GM18508 (cell line): ENCODE results near the gene CCDC192.

ENCODE experiments used
- ATAC-seq: cut with Tn5 transposase; IDR thresholded peaks from one replicate; pipeline ENCODE4 v1.9.1; 2021; ENCODE audit warnings: moderate number of reproducible peaks; ENCODE audit not compliant: insufficient read depth, unreplicated experiment

The CCDC192 gene

GRCh38 chr5:127867022-127867783 is 164.0 kb downstream of the CCDC192 start:
- no peak for ATAC-seq

DNA sequence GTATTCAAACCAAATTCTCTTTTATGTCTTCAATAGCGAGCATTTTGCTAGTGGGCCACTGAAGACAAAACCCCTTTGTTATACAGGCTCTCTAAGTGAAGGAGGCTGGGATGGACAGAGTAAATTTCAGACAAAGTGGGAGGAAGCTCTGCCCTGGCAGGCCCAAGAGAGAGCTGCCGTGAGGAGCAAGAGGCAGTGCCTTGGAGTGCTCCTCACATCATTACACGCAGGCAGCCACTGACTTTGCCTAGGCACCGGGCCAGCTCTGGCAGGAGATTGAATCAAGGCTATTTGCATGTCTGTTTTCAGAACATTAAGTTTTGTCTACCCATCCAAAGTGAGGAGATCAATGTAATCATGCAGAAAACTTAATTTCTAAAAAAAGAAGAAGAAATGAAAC is 167.7 kb downstream of the CCDC192 start:
- ATAC-seq: no peak

GRCh38 chr5:127871503-127872153 is 168.4 kb downstream of the CCDC192 start:
- ATAC-seq: no peak

- no peak for ATAC-seq
These were observed 169.3 kb downstream of the CCDC192 start for GRCh38 chr5:127872494-127872893.

GRCh38 chr5:127875235-127876021 is 172.2 kb downstream of the CCDC192 start:
- ATAC-seq: peak; percentile 82

DNA sequence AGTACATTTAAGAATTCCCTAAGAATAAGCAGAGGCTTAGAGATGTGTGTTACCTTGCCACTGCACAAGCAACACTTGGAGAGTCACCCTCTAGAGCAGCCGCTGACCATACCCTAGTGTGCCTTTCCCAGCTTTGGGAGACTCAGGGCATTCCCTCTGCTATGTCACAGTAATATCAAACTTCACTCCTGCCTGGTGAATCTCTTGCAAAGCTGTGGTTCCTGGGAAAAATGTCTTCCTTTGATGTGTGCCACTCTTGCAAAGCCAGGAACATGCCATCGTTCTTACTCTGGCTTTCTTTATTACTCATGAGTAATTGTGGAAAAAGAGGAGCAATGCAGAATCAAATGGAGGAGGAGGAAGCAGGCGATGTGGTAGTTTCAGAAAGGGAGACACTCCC is 173.2 kb downstream of the CCDC192 start:
- no peak for ATAC-seq

- ATAC-seq: no peak
These were observed 175.1 kb downstream of the CCDC192 start for GRCh38 chr5:127878174-127878750.

- no peak for ATAC-seq
These were observed 181.2 kb downstream of the CCDC192 start for GRCh38 chr5:127884416-127884815.

DNA sequence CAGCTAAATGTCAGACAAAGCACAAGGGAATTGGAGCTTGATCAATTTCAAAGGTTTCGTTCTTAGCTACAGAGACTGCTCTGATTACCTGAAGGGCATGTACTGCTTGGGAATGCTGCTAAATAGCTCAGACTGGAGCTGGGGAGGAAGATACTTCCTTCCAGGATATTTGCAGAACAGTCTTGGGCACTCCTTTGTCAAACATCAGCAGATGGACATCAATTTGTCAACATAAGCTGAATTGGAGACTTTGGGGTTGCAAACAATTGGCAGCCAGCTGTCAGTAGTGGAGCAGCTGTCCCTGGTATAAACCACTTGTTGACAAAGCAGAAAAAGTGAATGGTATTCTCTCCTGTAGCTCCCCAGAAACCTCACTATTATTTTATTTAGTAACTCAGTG is 182.0 kb downstream of the CCDC192 start:
- no peak for ATAC-seq

- no peak for ATAC-seq
These were observed 182.9 kb downstream of the CCDC192 start for GRCh38 chr5:127886081-127886480.

- ATAC-seq: no peak
These were observed 184.1 kb downstream of the CCDC192 start for GRCh38 chr5:127887282-127887681.

- no peak for ATAC-seq
These were observed 188.8 kb downstream of the CCDC192 start for GRCh38 chr5:127891942-127892341.

GRCh38 chr5:127892467-127893207 is 189.4 kb downstream of the CCDC192 start:
- no peak for ATAC-seq

DNA sequence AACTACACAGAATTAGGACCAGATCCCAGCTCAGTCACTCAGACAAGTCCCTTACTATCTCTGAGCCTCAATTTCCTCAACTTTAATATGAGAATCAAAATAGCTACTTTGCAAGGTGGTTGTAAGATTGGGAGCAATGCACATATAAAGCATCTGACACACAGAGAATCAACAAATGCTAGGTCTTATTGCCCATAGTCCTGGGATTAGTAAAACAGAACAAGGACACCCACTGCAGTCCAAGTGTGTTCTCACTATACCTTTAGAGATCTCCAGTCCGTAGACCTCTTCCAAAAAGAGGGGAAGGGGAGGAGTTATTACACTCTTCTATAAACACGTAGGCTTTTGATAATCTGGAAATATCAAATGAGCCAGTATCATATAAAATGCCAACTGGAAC is 190.0 kb downstream of the CCDC192 start:
- ATAC-seq: no peak

DNA sequence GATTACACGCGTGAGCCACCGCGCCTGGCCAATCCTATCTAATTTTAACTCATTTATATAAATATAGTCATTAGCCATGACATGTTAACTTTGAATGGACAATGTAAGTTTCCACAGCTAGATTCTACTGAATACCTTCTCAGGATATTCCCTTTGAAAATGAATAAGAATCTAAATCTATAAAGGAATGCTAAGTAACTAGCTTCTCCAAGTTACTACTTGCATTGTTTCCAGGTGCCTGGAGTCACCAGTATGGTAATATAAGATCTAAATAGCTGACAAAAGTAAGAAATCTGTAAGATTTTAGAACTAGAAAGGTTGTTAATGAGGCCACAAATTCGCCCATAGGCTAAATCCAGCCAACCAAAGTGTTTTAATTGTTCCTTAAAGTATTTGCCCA is 191.3 kb downstream of the CCDC192 start:
- ATAC-seq: no peak

GRCh38 chr5:127898551-127899213 is 195.5 kb downstream of the CCDC192 start:
- ATAC-seq: no peak

DNA sequence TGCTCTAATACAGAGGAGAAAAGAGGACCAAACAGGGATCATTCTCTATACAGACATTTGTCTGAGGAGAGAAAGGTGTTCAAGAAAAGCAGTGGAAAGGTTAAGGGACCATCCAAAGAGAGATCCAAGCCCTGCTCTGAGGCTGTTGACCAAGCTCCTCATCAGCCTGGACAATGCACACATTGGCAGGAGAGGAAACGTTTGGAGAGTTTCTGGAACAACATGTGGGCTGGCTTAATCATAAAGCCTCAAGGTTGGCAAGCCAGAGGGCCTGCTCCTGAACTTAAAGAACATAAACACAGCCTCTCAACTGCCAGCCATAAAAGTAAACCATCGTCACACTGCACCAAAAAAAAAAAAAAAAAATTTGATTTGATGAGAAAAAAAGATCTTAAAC is 196.0 kb downstream of the CCDC192 start:
- ATAC-seq: no peak

DNA sequence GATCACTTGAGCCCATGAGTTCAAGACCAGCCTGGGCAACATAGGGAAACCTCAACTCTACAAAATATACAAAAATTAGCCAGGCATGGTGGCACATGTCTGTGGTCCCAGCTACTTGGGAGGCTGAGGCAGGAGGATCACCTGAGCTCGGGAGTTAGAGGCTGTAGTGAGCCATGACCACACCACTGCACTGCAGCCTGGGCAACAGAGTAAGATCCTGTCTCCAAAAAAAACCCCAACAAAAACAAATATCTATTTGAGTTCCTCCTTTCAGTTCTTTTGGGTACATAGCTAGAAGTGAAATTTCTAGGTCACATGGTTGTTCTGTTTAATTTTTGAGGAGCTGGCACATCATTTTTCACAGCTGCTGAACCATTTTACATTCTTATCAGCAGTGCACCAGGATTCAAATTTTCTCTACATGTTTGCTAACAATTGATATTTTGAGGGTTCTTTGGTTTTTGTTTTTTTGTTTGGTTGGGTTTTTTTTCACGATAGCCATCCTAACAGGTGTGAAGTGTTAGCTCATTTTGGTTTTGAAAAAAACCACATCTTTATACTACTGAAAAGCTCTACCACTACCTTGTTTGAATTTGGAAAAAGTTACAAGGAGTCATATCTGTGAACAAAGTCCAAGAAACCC is 203.5 kb downstream of the CCDC192 start:
- ATAC-seq: peak; percentile 38

DNA sequence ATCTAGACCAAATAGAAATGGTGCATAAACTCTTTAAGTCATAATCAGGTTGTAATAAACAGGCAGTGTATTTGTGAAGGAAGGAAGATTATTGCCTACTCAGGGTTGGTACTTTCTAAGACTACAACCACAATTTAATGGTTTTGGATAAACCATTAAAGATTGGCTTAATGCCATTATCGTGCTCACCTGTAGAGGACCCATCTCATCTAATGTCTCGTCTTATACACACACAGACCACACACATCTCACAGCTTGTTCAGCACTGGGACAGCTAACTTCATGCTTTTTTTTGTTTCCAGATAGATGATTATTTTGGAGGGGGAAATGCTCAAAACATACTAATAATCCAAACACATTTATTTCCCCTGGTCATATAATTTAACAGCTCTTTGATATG is 204.7 kb downstream of the CCDC192 start:
- no peak for ATAC-seq
